Astrocyte (in vitro differentiated cells and primary cell): ENCODE results near the gene B9D1. TPM values are rescaled to one million over a fixed set of nuclear protein-coding genes. Genes with fewer than 3 reads are reported as not detected.

Experiments
- DNase-seq: peaks from one replicate; pipeline ENCODE4 v3.0.0-alpha.2; 2010; ENCODE audit warnings: low read depth
- FAIRE-seq: peaks from 2 replicates; lab custom pipeline; 2011; peaks lifted over from hg19 to GRCh38; lab: Jason Lieb, UNC
- H2AFZ ChIP-seq: 2 replicates; pipeline ENCODE4 v1.6.0; 2012; ENCODE audit warnings: low read depth, low read length, inconsistent platforms
- H3K27ac ChIP-seq: 2 replicates; pipeline ENCODE4 v1.5.1; 2011; ENCODE audit warnings: low read depth, low read length, inconsistent platforms
- H3K27me3 ChIP-seq: 2 replicates; pipeline ENCODE4 v1.6.0; 2011; ENCODE audit warnings: low read length, inconsistent platforms; ENCODE audit not compliant: insufficient read depth
- H3K36me3 ChIP-seq: 2 replicates; pipeline ENCODE4 v1.5.1; 2011; ENCODE audit warnings: low read length, inconsistent platforms; ENCODE audit not compliant: insufficient read depth
- H3K4me1 ChIP-seq: 2 replicates; pipeline ENCODE4 v1.5.1; 2011; ENCODE audit warnings: low read length, inconsistent platforms; ENCODE audit not compliant: insufficient read depth
- H3K4me2 ChIP-seq: 2 replicates; pipeline ENCODE4 v1.6.0; 2012; ENCODE audit warnings: low read length, inconsistent platforms
- H3K4me3 ChIP-seq: 2 replicates; pipeline ENCODE4 v1.5.1; 2011; ENCODE audit warnings: low read depth, mild to moderate bottlenecking, low read length, inconsistent platforms; ENCODE audit not compliant: insufficient read depth
- H3K79me2 ChIP-seq: 2 replicates; pipeline ENCODE4 v1.6.0; 2012; ENCODE audit warnings: mild to moderate bottlenecking, low read length, inconsistent platforms; ENCODE audit not compliant: insufficient read depth
- H3K9ac ChIP-seq: 2 replicates; pipeline ENCODE4 v1.6.0; 2012; ENCODE audit warnings: mild to moderate bottlenecking, low read length, inconsistent platforms
- H3K9me3 ChIP-seq: 2 replicates; pipeline ENCODE4 v1.5.1; 2012; ENCODE audit warnings: low read depth, mild to moderate bottlenecking, low read length, inconsistent platforms; ENCODE audit not compliant: insufficient read depth
- H4K20me1 ChIP-seq: 2 replicates; pipeline ENCODE4 v1.6.0; 2012; ENCODE audit warnings: low read length, inconsistent platforms; ENCODE audit not compliant: insufficient read depth
- H3K27ac Mint-ChIP-seq: one replicate; pipeline ENCODE4 v1.8.0; 2021; ENCODE audit warnings: mild to moderate bottlenecking, mixed read lengths; ENCODE audit not compliant: unreplicated experiment
- H3K27me3 Mint-ChIP-seq: one replicate; pipeline ENCODE4 v1.8.0; 2021; ENCODE audit warnings: low read depth, mixed read lengths; ENCODE audit not compliant: unreplicated experiment
- H3K36me3 Mint-ChIP-seq: one replicate; pipeline ENCODE4 v1.8.0; 2021; ENCODE audit warnings: low read depth, mixed read lengths; ENCODE audit not compliant: unreplicated experiment
- H3K4me1 Mint-ChIP-seq: one replicate; pipeline ENCODE4 v1.8.0; 2021; ENCODE audit warnings: low read depth, mixed read lengths; ENCODE audit not compliant: unreplicated experiment
- H3K4me3 Mint-ChIP-seq: one replicate; pipeline ENCODE4 v1.8.0; 2021; ENCODE audit warnings: mild to moderate bottlenecking, moderate library complexity, mixed read lengths; ENCODE audit not compliant: unreplicated experiment
- H3K9me3 Mint-ChIP-seq: one replicate; pipeline ENCODE4 v1.8.0; 2021; ENCODE audit warnings: mild to moderate bottlenecking, mixed read lengths; ENCODE audit not compliant: unreplicated experiment
- CTCF ChIP-seq: IDR thresholded peaks from 2 replicates; pipeline ENCODE4 v1.5.1; 2011; ENCODE audit warnings: low read depth, mild to moderate bottlenecking, inconsistent platforms, low read length, moderate library complexity; ENCODE audit not compliant: insufficient read depth
- EZH2 ChIP-seq: IDR thresholded peaks from 2 replicates; pipeline ENCODE4 v1.6.1; 2012; ENCODE audit warnings: mild to moderate bottlenecking, low read length, inconsistent platforms; ENCODE audit not compliant: insufficient read depth
- total RNA-seq: library from RNA; stranded (reverse); gene quantifications from 2 replicates; pipeline ENCODE4 v1.2.1, GENCODE V29; 2021

The B9D1 gene
- total RNA-seq, 1 donor from 2014 or later = 10.2 TPM

GRCh38 chr17:19365833-19366636 is 3.5 kb upstream of the B9D1 start:
- Histone ChIP-seq H3K79me2 (no peaks in the 10 kb centered on the region), H3K9ac (no peak overlapping the region), H4K20me1 (no peaks in the 10 kb centered on the region), H3K4me1 (peaks cover 13% of the 10 kb centered on the region), H3K4me2 (no peak overlapping the region), H3K4me3 (no peak overlapping the region), H2AFZ (no peak overlapping the region), H3K27me3 (no peaks in the 10 kb centered on the region), H3K9me3 (no peaks in the 10 kb centered on the region), H3K27ac (no peak overlapping the region), H3K36me3 (no peaks in the 10 kb centered on the region)
- no peak for DNase-seq
- H3K36me3 Mint-ChIP-seq = peaks cover 5% of the 10 kb centered on the region
- H3K9me3 Mint-ChIP-seq = no peaks in the 10 kb centered on the region
- H3K4me3 Mint-ChIP-seq = no peak overlapping the region
- H3K27me3 Mint-ChIP-seq = peaks cover 7% of the 10 kb centered on the region
- no peak for FAIRE-seq
- no peak for TF ChIP-seq EZH2
- no peak for TF ChIP-seq CTCF
- peaks cover 6% of the 10 kb centered on the region for H3K4me1 Mint-ChIP-seq
- H3K27ac Mint-ChIP-seq = no peak overlapping the region

GRCh38 chr17:19365499-19365817 is 2.9 kb upstream of the B9D1 start:
- H4K20me1 ChIP-seq = no peaks in the 10 kb centered on the region
- Mint-ChIP-seq H3K27ac (no peak overlapping the region), H3K4me3 (no peak overlapping the region), H3K9me3 (no peaks in the 10 kb centered on the region), H3K4me1 (peaks cover 4% of the 10 kb centered on the region), H3K36me3 (peaks cover 5% of the 10 kb centered on the region), H3K27me3 (peaks cover 7% of the 10 kb centered on the region)
- no peak for TF ChIP-seq EZH2
- no peak for TF ChIP-seq CTCF
- H3K27me3 ChIP-seq = no peaks in the 10 kb centered on the region
- no peak overlapping the region for H3K4me3 ChIP-seq
- H3K36me3 ChIP-seq = no peaks in the 10 kb centered on the region
- no peaks in the 10 kb centered on the region for H3K79me2 ChIP-seq
- H3K4me2 ChIP-seq = no peak overlapping the region
- no peaks in the 10 kb centered on the region for H3K9me3 ChIP-seq
- no peak overlapping the region for H2AFZ ChIP-seq
- no peak overlapping the region for H3K9ac ChIP-seq
- FAIRE-seq (no peak), DNase-seq (no peak)
- no peak overlapping the region for H3K27ac ChIP-seq
- peaks cover 13% of the 10 kb centered on the region for H3K4me1 ChIP-seq
